A549 treated with Mapracorat at 1 μM for 4 hours (cell line): Measurements from ENCODE around the gene ZCCHC18. TPM values are rescaled to one million over a fixed set of nuclear protein-coding genes. Genes with fewer than 3 reads are reported as not detected.

Experiments used
- total RNA-seq: library from RNA; stranded (reverse); fragments of 200-300 nt; extraction: Qiagen RNA extraction; gene quantifications from 5 replicates; pipeline ENCODE4 v1.2.3, GENCODE V29; 2022

ZCCHC18 gene
- total RNA-seq, result 0.14 to 0.25 TPM in 2 of 5 replicates, not detected in the others

DNA sequence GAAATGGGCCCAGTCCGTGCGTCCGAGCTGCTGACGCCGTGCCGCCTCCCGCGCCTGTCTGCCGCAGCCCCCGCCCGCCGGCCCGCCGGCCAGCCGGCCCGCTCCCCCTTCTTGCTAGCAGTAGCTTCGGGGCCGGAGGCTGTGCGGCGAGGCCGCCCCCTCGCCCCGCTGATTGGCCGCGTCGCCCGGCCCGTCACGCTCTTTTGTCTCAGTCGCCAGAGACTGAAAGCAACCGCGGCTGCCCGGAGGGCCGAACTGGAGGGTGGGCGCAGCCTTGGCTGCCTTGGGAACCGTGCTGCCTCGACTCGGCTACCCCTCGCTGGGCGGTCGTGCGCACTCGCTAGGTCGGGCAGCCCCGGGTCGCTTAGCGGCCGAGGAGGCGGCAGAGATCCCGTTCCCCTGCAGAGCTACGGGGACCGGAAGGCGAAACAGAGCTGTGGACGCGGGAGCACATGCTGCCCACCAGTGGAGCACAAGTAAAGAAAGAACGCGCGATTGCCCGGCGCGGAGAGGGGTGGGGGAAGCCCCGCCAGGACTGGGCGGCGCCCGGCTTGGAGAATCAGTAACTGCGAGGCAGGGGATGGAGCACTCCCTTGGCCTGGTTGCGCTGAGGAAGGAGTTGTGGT lies at the start of gene ZCCHC18:
Gene ZCCHC18, plus strand, starts transcription at position 198 of the 626 bp plus-strand sequence. CDS start 1,589 bp downstream, outside the sequence.

GRCh38 chrX:104075778-104076445 lies 36.4 kb upstream of the ZCCHC18 start, which contains the start of gene TMSB15C:
Gene TMSB15C, minus strand, starts transcription at chrX:104076236.

GRCh38 chrX:104156630-104157529 lies 44.6 kb downstream of the ZCCHC18 start, which contains the start of gene SLC25A53:
Gene SLC25A53, minus strand, starts transcription at chrX:104157009. Its CDS starts 51,752 bp downstream, at chrX:104105257.

Other genes starting within 250 kb of the ZCCHC18 start
- gene TMSB15B, start 149.9 kb upstream of the ZCCHC18 start, total RNA-seq, result 5.0 to 8.8 TPM (median 6.9 TPM) in 5 replicates
- gene H2BW1, start 98.8 kb upstream of the ZCCHC18 start, total RNA-seq, result not detected in 5 replicates
- gene H2BW2, start 72.6 kb upstream of the ZCCHC18 start, total RNA-seq, result not detected in 5 replicates
- gene TMSB15C, start 36.3 kb upstream of the ZCCHC18 start, total RNA-seq, result 0.07 to 0.33 TPM (median 0.23 TPM) in 4 of 5 replicates, not detected in the other
- gene SLC25A53, start 44.5 kb downstream of the ZCCHC18 start, total RNA-seq, result 3.8 to 4.9 TPM (median 4.4 TPM) in 5 replicates
- gene FAM199X, start 53.9 kb downstream of the ZCCHC18 start, total RNA-seq, result 13.8 to 18.8 TPM (median 17.5 TPM) in 5 replicates
- 0.10 to 0.11 TPM in 2 of 5 replicates, not detected in the others for gene ESX1, start 142.4 kb downstream of the ZCCHC18 start, total RNA-seq